A549 (cell line): ENCODE measurements around the gene RNF130.

ENCODE experiments used
- CBX2 ChIP-seq: fragments of 200-600 bp; sonication (generic); IDR thresholded peaks from 2 replicates; pipeline ENCODE4 v1.6.1; 2016; ENCODE audit warnings: low read depth, mild to moderate bottlenecking, borderline replicate concordance
- KDM5A ChIP-seq: fragments of 200-600 bp; sonication (generic); IDR thresholded peaks from 2 replicates; pipeline ENCODE4 v1.6.1; 2016; ENCODE audit warnings: antibody characterized with exemption, mild to moderate bottlenecking
- TP53 ChIP-seq: fragments of 250-450 bp; sonication (Bioruptor Pico); IDR thresholded peaks from 2 replicates; pipeline ENCODE4 v1.5.0; 2021; ENCODE audit warnings: mild to moderate bottlenecking, moderate library complexity
- TF ChIP-seq, protein P1 (sequence below): fragments of >200 bp; sonication (Bioruptor Twin); formaldehyde crosslinking; IDR thresholded peaks from 3 replicates; pipeline ENCODE4 v1.5.1; 2016

GRCh38 chr5:180114304-180115003, 42.9 kb upstream of the RNF130 start:
- TF ChIP-seq CBX2 (no peak), KDM5A (no peak), TP53 (CRISPR knock-in tag) (no peak)
- TF ChIP-seq, protein P1, sequence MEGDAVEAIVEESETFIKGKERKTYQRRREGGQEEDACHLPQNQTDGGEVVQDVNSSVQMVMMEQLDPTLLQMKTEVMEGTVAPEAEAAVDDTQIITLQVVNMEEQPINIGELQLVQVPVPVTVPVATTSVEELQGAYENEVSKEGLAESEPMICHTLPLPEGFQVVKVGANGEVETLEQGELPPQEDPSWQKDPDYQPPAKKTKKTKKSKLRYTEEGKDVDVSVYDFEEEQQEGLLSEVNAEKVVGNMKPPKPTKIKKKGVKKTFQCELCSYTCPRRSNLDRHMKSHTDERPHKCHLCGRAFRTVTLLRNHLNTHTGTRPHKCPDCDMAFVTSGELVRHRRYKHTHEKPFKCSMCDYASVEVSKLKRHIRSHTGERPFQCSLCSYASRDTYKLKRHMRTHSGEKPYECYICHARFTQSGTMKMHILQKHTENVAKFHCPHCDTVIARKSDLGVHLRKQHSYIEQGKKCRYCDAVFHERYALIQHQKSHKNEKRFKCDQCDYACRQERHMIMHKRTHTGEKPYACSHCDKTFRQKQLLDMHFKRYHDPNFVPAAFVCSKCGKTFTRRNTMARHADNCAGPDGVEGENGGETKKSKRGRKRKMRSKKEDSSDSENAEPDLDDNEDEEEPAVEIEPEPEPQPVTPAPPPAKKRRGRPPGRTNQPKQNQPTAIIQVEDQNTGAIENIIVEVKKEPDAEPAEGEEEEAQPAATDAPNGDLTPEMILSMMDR = no peak
